HFF-Myc (cell line): ENCODE results near the gene HELZ.

Source experiments
- DNase-seq: peaks from one replicate; pipeline ENCODE4 v3.0.0-alpha.2; 2011; ENCODE audit warnings: low read depth; ENCODE audit errors: extremely low read depth
- H3K4me3 ChIP-seq: replicated peaks from 2 replicates; pipeline ENCODE4 v1.5.1; 2011; ENCODE audit warnings: low read depth, mild to moderate bottlenecking, control low read depth, low read length
- CTCF ChIP-seq: IDR thresholded peaks from 2 replicates; pipeline ENCODE4 v1.5.1; 2012; ENCODE audit warnings: mild to moderate bottlenecking, low read depth, low read length, control low read depth; ENCODE audit errors: missing control alignments

Gene HELZ

GRCh38 chr17:67038861-67039365, 206.1 kb downstream of the HELZ start:
- H3K4me3 ChIP-seq = no peak overlapping the region
- TF ChIP-seq CTCF = no peak
- no peak for DNase-seq

DNA sequence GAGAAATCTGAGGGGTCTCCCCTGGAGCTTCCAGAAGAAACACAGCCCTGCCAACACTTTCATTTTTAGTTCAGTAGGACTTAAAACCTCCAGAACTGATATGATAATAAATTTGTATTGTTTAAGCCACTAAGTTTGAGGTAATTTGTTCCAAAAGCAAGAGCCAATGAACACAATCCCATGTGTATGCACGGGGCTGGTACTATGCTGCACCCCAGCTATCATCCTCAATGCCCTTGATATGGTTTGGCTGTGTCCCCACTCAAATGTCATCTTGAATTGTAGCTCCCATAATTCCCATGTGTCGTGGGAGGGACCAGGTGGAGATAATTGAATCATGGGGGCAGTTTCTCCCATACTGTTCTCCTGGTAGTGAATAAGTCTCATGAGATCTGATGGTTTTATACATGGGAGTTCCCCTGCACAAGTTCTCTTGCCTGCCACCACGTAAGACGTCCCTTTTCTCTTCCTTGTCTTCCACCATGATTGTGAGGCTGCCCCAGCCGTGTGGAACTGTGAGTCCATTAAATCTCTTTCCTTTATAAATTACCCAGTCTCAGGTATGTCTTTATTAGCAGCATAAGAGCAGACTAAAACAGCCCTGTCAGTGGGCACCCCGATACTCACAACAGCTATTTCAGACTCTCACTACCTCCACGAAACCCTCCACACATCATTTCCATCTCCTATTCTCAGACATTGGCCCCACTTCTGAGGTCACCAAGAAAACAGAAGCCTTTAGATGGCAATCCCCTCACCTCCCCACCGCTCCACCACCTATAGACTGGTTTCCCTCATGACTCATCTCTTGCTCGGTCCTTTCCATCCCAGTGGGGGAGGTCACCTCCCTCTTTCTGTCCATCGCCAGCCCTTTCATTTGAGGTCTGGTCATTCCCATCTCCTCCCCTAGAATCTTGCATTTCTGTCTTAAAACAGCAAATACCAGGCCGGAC, 209.6 kb downstream of the HELZ start:
- no peak for TF ChIP-seq CTCF
- DNase-seq = no peak
- H3K4me3 ChIP-seq = no peak overlapping the region

DNA sequence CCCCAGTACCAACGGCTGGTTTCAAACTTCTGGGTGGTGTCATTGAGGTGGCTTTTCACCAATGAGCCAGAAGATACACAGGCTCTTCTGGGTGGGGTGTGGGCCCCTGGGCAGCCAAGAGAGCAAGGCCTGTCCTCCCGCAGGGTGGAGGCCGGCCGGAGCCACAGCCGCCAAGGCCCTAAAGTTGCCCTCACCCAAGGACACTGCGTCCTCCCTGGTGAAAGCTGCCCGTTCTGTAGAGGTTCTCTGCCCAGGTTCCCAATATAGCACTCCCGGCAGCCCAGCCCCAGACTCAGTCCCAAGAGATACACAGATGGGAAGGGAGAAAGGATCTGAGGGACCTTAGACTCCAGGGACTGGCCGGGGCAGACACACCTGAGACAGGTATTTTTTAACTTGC, 211.4 kb downstream of the HELZ start:
- H3K4me3 ChIP-seq = no peak overlapping the region
- TF ChIP-seq CTCF = no peak
- no peak for DNase-seq

GRCh38 chr17:67032985-67033384, 212.0 kb downstream of the HELZ start:
- no peak for TF ChIP-seq CTCF
- DNase-seq = no peak
- no peak overlapping the region for H3K4me3 ChIP-seq

DNA sequence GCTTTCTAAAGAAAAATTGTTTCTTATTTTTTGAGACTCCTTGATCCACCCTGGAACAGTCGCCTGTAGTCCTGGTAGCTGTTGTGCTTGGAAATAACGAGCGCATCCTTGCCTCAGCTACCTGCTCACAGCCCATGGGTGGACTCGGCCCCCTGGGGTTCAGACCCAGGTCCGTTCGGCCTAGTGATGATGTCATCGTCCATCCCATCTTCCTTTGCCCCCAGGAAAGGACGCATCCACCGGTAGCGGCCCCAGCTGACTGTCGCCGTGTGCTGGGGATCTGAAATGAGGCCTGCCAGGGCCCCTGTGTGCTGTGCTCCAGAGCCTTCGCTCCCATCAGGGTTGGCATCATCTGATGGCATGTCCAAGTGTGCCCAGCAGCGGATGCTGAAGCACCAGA, 212.6 kb downstream of the HELZ start:
- TF ChIP-seq CTCF = no peak
- DNase-seq = no peak
- H3K4me3 ChIP-seq = no peak overlapping the region

DNA sequence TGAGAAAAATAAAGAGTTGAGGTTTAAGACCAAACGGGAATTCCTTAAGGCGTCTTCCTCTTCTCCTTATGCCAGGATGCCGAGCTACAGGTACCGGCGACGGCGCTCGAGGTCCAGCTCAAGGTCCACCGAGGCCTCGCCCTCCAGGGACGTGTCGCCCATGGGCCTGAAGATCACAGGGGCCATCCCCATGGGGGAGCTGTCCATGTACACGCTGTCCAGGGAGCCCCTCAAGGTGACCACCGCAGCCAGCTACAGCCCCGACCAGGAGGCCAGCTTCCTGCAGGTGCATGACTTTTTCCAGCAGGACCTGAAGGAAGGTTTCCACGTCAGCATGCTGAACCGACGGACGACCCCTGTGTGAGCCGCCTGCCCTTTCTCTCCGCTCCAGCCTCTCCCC, 214.4 kb downstream of the HELZ start:
- no peak for DNase-seq
- H3K4me3 ChIP-seq = no peak overlapping the region
- TF ChIP-seq CTCF = no peak
